ENCODE data around the gene DAB2.
A peak's percentile ranks its signal among the peaks of the same experiment; 100 is the strongest.

The DAB2 gene

DNA sequence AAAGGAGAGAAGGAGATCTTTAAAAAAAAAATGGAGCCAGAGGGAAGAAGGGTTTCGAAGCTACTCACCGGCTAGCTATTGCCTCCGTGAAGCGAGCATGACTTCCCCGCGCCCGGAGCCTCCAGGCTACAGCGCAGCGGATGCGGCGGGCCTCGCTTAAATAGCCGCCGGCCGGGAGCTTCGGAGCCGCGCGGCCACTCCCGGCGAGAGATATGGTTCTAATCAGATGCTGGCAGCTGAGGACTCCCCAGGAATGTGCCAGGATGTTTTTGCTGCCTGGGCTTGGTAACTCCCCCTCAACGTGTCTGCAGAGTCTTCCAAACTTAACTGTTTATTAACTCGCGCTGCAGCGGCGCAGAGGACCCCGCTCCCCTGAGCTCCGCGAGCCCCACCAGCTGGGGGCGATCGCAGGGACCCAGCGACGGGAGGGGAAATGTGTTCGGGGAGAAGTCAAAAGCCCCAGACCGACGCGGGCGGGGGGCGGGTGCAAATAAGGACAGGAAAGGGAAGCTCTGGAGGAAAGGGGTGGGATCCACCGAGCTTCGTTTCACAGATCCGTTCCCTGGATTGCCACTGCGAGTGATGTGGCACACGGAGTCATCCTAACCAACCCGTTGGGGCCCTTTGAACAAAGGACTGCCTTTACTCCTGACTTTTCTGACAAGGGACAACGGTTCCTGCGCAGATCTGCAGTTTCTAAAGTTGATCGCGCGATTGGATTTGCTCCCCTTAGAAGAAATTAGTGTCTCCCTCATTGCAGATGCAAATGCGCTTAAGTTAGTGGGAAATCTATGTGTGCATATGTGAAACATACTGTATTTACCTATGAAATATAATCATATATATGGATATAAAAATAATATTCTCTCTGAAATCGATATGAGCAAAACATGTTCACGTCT lies at the start of gene DAB2:
Gene DAB2 (minus strand): TSS at position 245 of the 902 bp plus-strand sequence. CDS start 30,660 bp downstream, outside the sequence.
- DNase-seq (ENCODE audit: low read depth in 2 of 2), result peak; percentile 17 to 34

DNA sequence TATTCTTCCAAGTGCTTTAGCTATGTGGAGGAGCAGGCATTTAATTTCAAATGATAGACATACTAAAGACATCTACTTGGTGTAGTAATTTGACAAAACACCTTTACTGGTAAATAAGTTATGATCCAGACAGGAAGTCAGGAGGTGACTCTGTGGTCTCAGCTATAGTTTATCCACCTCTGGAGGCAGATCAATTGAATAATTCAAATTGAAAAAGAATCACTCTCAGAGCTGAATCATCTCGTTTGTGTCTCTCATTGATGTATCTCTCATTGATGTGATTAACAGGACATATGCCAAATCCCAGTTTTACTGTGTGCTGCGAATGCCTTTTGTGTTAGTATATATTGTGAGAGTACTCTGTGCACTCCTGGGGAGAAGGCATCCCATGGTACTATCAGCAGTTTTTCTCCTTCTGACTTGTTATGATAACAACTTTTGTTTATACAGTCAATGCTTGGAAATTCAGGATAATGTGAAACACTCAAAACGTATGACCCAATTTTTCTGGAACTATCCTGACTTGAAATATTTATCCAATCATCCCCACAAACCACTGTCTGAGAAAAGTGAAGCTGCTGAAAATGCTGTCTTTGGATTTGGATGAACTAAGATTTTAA lies 48.5 kb upstream of the DAB2 start:
- DNase-seq (ENCODE audit: low read depth in 2 of 2), result no peak

DNA sequence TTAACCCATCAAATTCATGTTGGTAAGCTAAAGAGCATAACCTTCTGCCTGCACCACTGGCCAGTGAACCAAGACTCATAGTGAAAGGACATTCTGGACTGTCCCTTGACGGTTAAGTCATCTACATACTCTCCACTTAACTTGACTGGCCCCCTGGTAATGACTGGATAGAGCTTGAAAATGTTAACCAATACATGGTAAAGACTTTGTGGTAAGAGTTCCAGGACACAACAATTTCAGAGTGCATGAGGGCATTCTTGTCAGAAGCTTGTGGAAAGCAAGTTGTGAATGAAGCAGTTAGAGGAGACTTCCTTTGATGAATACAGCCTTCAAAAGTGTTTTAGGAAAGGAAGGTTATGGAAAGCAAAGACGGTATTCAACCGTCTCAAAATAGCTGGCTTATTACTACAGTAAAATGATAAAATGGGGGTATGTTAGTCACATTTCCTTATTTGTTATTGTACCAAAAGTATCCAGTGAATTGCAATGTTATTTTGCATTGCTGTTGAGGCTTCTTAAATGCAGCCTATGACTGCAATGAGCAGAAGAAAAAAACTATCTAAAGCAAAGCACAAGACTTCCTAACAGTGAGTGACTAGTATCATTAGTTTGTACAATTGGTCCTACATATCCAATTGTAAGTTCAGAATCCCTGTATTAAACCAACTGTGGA lies 47.2 kb upstream of the DAB2 start:
- no peak for DNase-seq (ENCODE audit: low read depth in 2 of 2)

DNA sequence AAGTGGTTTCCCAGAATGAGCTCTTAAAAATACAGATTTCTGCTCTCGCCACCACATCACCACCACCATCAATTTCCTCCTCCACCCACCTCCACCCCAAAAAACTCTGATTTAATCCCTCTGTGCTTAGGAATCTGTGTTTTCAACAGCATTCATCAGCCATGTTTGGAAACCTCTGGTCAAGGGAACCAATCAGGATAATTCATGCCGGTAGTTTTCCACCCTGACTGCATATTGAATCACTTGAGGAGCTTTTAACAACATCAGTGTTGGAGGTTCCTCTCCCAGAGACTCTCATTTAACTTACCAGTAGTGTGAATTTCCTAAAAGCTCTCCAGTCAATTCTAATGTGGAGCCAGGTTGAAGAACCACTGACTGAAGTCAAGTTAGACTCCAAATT lies 46.0 kb upstream of the DAB2 start:
- DNase-seq (ENCODE audit: low read depth in 2 of 2), result no peak

DNA sequence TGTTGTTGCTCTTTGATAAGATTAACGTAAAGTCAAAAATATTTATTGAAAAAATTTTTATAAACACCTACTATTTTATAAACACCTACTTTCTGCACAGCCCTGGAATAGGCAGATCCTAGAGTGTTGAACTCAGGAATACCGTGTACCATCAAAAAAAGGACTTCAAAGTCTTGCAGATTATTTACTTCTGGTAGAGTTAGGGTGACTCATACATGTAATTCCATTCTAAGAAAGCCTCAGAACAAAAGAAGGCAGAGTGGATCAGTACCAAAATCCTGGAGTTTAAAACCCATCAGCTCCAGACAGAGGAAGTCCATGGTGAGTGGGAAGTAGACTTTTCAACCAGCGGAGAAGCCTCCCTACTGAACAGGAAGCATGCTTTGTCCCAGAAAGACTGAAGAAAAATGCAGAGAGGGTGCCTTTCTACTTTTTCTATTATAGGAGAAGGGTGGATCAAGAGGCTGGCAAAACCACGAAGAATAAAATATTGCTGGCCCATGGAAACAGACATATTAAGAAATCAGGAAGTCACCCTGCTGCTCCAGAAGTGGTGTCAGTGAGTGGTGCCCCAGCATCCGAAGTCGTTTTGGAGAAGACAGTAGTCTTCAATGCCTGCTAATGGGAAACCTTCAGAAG lies 45.1 kb upstream of the DAB2 start:
- DNase-seq (ENCODE audit: low read depth in 2 of 2), result no peak

DNA sequence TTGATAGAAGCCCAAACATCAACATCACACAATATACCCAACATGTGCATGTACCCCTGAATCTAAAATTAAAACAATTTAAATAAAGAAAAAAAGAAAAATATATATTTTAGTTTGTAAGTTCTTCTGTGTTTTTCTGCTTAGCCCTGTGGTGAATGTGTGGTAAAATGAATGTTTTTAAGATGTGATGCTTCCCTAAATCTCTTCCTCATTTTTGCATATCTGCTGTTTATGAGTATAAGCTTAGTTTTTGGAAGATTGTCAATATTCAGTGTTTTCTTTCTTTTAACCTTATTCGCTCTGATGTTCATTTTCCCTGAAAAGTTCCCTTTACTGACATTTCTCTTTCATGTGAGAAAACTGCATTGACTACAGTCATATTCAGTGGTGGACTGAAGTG lies 44.4 kb upstream of the DAB2 start:
- no peak for DNase-seq (ENCODE audit: low read depth in 2 of 2)

DNA sequence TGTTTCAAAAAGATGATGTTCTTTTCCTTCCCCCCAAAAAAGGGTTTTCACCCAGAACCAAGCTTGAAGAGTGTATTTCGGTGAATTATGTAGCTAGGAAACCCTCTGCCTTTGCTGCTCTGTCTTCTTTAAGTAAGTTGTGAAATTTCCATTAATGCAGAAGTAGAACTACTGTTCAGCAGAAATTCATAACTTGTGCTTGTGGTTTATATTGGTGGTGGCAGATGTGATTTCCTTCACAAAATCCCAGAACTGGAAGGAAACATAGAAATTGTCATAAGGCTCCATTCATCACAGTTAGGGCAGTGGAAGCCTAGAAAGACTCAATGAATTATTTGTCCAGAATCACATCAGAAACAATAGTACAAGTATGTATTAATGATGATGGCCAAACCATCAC lies 42.1 kb upstream of the DAB2 start:
- DNase-seq (ENCODE audit: low read depth in 2 of 2), result no peak

DNA sequence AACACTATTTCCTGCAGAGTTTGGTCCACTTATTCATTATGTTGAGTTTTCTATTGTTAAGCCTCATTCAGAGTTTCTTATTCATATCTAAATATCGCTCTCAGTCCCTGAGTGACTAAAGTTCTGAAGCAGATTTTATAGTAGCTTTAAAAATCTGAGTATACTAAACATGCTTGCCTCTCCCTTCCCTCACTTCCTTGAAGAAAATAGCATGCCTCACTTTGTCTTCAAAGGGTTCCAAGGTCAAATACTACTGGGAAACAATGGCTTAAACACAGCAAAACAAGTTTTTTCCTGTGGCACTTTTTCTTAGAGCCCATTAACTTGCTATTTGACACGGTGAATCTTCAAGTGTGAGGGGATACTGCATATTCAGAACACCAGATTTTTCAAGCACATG lies 41.1 kb upstream of the DAB2 start:
- DNase-seq (ENCODE audit: low read depth in 2 of 2), result no peak

DNA sequence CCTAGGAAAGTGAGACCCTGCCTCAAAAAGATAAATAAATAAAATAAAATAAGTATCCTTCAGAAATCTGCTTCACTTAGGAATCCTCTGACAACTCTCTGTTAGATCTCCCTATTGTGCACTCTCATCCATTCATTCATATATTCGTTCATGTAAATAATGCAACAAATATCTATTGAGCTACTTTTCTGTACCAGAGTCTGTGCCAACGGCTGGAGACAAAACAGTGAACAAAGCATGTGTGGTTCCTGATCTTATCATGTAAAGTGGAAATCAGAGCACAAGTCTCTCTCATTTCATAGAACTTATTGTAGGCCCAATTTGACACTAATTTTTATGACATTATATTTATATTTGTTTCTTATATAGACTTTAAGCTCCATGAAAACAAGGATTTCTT lies 40.3 kb upstream of the DAB2 start:
- DNase-seq (ENCODE audit: low read depth in 2 of 2), result no peak

DNA sequence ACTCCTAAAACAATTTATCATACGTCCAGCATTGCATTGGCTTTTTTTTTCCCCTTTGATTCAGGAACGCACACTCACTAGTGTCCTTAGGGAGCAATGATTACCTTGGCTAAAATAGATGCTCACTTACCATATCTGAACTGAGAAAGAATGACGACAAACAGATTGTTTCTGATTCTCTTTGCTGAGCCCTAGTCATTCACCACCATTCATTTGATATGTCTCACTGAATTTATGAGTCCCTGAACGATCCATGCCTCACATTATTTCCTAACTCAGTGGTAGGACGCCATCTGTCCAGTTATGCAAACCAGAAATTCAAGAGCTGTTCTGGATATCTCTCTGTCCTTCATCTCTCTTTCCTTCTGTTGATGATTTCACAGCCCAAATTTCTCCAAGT lies 39.3 kb upstream of the DAB2 start:
- DNase-seq (ENCODE audit: low read depth in 2 of 2), result no peak

DNA sequence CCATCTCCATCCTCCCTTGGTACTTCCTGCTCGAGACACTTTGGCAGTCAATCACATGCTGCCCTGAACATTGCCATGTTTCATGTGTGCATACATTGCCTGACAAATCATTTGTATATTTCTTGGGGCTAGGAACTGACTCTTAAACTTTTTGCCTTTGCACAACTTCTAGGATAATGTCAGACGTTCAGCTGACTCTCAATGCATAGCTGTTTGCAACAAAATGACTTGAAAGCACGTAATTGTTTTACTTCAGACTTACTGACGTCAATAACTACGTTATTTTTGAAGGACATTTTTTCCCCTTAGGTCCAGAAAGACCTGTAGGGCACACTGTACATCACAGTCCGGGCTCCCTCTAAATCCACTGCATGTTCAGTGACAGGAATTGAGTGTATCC lies 37.4 kb upstream of the DAB2 start:
- DNase-seq (ENCODE audit: low read depth in 2 of 2), result no peak

DNA sequence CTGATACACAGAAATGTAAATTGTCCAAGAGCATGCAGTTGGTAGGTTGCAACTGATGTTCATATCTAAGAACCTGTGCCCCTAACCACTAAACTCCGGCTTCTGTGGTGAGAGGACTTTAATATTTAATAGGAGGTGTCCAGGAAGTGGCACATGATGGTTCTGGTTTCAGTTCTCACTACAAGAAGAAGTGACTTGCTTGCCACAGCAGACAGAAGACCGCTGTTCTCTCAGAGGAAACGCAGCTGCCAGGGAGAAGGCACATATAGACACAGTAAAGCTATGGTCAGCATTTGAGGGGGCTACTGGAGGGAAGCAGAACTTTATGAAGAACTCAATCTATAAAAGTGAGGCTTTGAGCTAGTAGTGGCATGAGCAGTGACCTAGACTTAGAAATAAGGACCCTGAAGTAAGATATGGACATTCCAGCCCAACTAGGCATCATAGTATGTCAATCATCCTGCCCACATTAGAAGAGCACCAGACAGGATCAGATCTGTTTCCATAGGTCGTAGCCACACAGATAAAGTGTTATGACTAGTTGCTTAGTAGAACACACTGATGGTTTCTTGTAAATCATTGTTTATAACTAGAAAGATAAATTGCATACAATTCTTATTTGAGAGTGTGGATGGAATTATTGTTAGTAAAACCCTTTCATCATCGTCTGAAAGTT lies 36.4 kb upstream of the DAB2 start:
- no peak for DNase-seq (ENCODE audit: low read depth in 2 of 2)

DNA sequence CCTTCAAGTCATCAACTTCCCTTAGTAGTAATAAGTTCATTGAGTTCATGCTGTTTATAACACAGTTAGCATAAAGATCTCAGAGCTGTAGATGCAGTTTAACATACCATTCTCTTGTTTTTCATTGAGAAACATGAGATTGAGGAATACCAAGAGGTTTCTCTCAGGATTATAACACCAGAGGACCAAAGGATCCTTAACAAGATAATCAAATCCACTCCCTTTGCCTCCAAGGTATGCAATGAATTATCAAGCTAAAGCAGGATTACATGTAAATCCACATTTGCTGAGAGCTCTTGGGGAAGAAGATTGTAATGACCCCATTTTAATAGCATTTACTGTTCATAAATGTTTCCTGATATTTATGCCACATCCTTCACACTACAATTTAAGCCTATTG lies 35.1 kb upstream of the DAB2 start:
- DNase-seq (ENCODE audit: low read depth in 2 of 2), result no peak

DNA sequence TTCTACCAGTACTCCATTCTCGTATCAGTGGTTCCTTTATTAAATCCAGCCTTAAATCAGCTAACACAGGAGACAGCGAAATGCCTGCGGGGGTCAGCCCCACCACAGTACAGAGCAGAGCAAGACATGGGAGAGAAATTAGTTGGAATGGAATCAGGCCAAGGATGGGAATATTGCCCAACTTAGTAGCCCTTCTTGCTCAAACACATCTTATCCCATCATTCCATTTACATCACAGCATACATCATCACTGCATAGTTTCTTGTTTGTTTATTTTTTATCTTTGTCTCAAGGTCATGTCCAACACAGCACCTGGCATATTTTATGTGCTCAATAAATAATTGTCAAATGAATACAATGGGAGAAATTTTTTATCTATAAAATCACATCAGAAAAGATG lies 34.3 kb upstream of the DAB2 start:
- DNase-seq (ENCODE audit: low read depth in 2 of 2), result no peak

DNA sequence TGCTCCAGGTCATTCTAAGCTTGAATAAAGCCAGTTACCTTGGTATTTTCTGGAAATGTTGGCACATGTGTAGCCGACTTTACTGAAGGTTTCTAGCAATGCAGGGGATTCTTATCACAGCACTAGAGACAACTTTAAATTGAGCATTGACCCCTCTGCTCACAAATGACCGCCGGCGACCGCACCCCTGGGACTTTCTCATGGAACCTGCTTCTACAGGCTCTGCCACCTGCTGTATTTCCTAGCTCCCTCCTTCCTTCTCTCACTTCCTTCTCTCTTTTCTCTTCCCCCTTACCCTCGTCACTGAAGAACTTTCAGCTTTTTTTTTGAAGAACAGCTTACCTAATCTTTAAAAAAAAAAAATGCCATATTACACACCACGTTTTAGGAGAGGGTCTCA lies 30.9 kb upstream of the DAB2 start:
- no peak for DNase-seq (ENCODE audit: low read depth in 2 of 2)

DNA sequence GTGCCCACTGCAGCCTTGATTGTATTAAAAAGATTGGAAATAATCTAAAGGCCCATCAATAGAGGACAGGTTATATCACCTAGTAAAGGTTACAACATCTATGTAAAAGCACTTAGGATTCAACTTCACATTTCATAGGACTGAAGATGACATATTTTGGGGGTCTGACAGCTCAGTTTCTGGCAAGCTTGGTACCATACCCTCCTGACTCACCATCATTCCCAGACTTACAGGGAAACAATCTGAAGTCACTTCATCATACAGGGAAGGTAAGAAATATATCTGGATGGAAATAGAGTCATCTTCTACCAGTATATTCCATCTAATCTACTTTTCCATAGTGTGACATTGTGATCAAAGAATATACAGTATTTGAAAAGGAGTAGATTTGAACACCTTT lies 28.8 kb upstream of the DAB2 start:
- DNase-seq (ENCODE audit: low read depth in 2 of 2), result no peak

DNA sequence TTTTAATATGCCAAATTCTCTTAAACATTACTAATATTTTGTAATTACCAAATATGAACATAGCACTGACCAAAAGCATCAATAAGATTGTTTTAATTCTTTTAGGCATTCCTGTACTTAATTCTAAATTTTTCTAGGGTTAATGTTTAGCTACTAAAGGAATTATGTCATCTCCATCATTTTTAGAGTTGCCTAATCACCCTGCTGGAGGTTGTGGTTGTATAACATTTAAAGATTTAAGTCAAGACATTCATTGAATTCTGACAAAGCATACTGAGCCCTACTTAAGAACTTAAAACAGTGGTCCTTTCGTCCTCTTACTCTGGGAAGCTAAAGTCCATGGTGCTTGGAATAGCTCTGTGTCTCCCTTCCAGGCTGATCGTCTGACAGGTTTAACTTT lies 28.1 kb upstream of the DAB2 start:
- no peak for DNase-seq (ENCODE audit: low read depth in 2 of 2)

DNA sequence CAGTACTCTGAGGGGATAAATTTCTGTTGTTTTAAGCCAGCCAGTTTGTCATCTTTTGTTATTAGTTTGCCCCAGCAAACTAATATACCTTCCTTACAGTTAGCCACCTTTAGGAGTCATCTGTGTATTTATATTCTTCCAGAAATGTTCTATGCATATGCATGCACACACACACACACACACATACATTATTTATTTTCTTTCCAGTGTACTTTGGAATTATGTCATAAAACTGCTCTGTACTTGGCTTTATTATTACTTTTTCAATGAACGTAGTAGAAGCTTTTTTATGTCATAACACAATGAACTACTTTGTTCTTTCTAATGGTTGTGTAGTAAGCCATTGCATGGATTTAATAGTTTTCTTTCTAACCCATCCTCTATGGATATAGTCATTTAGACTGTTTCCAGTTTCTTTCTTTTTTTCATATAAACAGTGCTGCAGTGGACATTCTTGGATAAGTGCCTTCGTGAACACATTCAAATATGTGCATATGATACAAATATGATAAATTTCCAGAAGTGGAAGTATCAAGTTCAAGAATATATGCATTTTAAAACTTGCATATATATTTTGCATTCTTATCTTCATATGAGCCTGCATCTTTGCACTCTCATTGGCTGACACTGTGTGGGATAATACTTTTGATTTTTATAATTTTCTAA lies 26.6 kb upstream of the DAB2 start:
- DNase-seq (ENCODE audit: low read depth in 2 of 2), result no peak

DNA sequence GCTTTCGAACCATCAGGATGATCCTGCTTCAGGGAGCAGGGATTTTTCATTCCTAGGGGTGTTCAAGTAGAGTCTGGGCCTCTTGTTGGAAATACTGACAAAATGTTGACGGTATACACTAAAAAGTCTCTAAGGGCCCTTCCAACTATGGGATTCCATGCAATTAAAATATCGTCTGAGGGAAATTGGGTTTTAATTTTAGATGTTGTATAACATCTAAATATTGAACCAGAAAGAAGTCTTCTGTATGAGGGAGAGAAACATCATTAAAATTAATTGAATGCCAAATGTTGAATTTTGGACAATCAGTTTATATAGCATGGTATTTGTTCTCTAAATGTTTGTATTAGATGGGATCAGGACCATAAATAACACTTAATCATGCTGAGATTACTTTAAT lies 25.7 kb upstream of the DAB2 start:
- no peak for DNase-seq (ENCODE audit: low read depth in 2 of 2)

DNA sequence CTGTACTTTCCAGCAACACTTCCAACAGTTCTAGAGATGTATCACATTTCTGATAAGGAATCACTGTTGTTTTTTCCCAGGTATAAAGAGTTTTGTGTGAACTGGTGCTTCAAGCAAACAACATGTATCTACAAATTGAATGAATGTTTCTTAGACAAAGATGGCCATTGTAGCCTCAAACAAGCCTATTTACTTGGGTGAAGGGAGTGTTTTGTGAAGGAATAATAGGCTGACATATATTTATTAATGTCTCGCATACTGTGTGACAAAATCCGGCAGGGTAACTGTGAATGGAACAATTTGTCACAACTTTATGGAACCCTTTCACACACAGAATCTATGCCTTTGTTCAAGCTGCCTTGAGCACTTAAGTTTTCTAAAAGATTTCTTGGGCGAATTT lies 24.8 kb upstream of the DAB2 start:
- DNase-seq (ENCODE audit: low read depth in 2 of 2), result no peak

DNA sequence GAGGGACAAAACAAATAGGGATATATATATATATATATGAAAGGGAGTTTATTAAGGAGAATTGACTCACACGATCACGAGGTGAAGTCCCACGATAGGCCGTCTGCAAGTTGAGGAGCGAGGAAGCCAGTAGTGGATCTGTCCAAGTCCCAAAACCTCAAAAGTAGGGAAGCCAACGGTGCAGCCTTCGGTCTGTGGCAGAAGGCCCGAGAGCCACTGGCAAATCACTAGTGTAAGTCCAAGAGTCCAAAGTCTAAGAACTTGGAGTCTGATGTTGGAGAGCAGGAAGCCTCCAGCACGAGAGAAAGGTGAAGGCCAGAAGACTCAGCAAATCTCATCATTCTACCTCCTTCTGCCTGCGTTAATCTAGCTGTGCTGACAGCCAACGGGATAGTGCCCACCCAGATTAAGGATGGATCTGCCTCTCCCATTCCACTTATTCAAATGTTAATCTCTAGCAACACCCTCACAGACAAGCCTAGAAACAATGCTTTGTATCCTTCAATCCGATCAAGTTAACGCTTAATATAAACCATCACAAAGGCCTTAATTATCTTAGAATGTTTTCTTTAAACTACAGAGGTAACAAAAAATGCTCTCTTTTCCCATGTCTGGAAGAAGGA lies 23.8 kb upstream of the DAB2 start:
- DNase-seq (ENCODE audit: low read depth in 2 of 2), result no peak

Measured in stimulated activated CD8-positive, alpha-beta memory T cell treated with anti-CD3 and anti-CD28 coated beads, Interleukin-7, amount 100 ng/mL, for 4 hours (primary cell).